PC-9 (cell line): ENCODE measurements around the gene SULT1C4.

Source experiments
- EZH2 ChIP-seq: fragments of 200-600 bp; sonication (generic); IDR thresholded peaks from 2 replicates; pipeline ENCODE4 v1.8.0; 2017; ENCODE audit warnings: antibody characterized with exemption, low read depth
- TF ChIP-seq, protein P1 (sequence below): fragments of 200-600 bp; sonication (generic); conservative IDR thresholded peaks from 2 replicates; pipeline ENCODE4 v1.6.1; 2017; ENCODE audit warnings: mixed run types, antibody characterized with exemption, mild to moderate bottlenecking, moderate library complexity

DNA sequence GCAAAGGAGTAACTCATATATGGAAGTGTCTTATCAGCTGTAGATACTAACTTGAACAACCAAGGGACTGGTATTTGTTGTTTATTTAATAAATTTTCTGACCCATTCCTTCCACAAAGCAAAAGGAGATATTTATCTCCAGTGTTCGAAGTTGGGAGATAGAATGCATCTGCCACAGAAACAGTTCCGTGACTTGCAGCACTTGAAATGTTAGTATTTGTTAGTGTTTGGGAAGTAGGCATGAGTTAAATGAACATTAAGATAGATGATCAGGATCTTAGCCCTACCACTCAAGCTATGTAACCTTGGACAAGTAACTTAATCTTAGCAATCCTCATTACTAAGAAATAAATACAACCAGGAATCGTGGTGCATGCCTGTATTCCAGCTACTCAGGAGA, 12.1 kb upstream of the SULT1C4 start:
- TF ChIP-seq, protein P1, sequence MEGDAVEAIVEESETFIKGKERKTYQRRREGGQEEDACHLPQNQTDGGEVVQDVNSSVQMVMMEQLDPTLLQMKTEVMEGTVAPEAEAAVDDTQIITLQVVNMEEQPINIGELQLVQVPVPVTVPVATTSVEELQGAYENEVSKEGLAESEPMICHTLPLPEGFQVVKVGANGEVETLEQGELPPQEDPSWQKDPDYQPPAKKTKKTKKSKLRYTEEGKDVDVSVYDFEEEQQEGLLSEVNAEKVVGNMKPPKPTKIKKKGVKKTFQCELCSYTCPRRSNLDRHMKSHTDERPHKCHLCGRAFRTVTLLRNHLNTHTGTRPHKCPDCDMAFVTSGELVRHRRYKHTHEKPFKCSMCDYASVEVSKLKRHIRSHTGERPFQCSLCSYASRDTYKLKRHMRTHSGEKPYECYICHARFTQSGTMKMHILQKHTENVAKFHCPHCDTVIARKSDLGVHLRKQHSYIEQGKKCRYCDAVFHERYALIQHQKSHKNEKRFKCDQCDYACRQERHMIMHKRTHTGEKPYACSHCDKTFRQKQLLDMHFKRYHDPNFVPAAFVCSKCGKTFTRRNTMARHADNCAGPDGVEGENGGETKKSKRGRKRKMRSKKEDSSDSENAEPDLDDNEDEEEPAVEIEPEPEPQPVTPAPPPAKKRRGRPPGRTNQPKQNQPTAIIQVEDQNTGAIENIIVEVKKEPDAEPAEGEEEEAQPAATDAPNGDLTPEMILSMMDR, result no peak
- no peak for TF ChIP-seq EZH2
